T47D (cell line): ENCODE measurements around the gene EHF.
"Not testable (repeated sequence)": the region's sequence is repeated elsewhere in the genome, so short reads cannot be mapped to it uniquely, and the experiment has no call there.

ENCODE experiments used
- DNase-seq, 2 experiments: peaks; one replicate each; pipeline versions ENCODE4 v3.0.0 to v3.0.0-alpha.2; 2011 to 2012; ENCODE audit warnings: low read depth in 1 of 2, low spot score in 1 of 2
- JUND ChIP-seq: IDR thresholded peaks from 2 replicates; pipeline ENCODE4 v1.6.1; 2012; ENCODE audit warnings: low read depth
- in situ Hi-C: cut with HindIII; loops from 2 replicates; pipeline ENCODE4 v1.10.0; 2016; ENCODE audit warnings: low sequenced_read_pairs, low pct_unique_long_range_greater_than_20kb

The EHF gene

DNA sequence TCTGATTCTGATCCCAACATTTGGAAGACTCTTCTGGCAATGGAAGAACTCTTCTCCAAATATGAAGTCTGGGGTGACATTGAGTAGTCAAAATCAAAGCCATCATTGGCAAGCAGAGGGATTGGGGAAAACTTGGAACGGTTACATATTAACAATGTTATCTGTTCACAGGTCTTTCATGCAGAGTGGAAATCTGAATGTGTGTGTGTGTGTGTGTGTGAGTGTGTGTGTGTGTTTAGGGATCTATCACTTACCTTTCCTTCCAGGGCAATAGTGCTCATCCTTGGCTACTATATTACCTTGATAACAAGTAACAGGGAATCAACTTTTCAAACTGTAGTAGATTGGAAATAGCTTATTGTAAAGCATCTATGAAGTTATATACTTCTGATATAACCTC, 55.3 kb downstream of the EHF start:
- in situ Hi-C loops: no loop called here
- TF ChIP-seq JUND: no peak
- DNase-seq: no peak

DNA sequence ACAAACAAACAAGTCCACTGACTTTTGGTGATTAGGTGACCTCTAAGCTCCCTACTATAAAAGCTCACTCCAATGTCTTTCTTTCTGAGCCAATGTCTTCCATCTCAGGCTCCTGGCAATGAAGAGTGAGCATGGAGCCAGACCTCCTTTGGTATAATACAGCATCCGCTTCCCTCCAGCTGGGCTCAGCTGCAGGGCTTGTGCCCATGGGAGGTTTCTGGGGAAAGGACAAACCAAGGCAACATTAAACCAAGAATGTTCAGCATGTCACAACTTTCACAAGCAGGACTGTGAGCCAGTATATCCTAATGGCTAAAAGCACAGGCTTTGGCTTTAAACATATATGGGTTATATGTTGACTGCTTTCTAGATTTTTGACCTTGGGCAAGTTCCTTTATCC, 58.8 kb downstream of the EHF start:
- DNase-seq: no peak
- no peak for TF ChIP-seq JUND
- in situ Hi-C loops: no loop called here

DNA sequence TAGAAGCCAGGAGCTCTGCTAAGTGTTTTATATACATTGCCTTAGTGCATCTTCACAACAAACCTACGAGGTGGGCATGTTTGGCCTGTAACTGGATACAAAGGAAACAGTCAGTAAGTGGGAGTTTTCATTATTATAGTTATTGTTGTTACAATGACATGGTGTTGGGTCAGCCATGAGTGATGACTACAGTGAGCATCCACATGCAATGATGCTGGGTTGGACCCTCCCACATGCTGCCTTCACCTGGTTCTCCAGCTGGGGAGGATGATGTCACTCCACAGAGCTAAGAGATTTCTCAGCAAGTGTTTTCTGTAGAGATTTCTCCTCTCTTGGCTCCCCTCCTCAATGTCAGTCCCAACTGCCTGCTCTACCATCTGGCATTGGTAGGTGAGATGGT, 59.3 kb downstream of the EHF start:
- in situ Hi-C loops: no loop called here
- no peak for DNase-seq
- no peak for TF ChIP-seq JUND

DNA sequence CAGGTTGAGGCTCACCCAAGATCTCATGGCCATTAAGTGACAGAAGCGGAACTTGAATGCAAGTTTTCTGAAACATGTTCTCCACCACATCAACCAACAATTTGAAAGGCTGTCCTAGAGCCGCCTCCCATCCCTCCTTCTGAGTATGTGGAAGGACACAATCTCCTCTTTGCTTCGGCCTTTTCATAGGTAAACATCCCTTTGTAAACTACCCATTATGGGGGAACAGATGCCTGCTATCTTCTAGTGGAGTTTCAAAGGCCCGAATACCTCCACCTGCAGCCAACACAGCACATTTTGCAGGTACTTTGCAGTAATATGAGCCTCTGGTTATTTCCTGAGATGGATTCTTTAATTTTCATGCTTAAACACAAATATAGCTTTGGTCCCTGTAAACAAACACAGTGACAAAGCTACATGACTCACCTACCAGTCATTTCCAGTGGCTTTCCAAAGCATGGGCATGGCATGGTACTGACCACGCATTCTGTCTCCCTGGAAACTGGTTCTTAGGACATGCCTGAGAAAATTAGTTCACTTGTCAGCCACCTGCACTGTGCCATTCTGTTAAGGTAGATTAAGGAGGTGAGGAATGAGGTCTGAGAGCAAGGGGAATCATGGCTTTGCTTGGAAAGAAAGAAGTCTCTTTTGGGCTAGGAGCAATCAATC, 60.2 kb downstream of the EHF start:
- in situ Hi-C loops: no loop called here
- DNase-seq: peak in 1 of 2 experiments; percentile 53
- TF ChIP-seq JUND: no peak

DNA sequence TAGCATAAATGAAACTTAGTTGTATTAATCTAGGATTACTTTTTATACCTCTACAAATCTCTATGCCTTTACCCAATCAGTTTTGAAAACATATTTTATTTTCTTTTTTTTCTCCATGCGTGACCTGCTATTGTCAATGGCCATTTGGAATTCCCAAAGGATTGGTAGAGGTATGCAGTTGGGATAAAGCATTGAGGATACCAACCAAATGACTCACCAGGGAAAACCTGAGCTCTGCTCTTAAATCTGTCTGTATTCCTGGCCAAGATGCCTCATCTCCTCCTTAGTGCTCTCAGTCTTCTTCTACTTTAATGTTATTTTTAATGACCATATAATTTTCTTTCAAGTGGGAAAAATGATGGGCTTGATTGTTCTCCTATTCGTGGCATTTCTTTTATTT, 61.9 kb downstream of the EHF start:
- TF ChIP-seq JUND: no peak
- no peak for DNase-seq
- in situ Hi-C loops: no loop called here

DNA sequence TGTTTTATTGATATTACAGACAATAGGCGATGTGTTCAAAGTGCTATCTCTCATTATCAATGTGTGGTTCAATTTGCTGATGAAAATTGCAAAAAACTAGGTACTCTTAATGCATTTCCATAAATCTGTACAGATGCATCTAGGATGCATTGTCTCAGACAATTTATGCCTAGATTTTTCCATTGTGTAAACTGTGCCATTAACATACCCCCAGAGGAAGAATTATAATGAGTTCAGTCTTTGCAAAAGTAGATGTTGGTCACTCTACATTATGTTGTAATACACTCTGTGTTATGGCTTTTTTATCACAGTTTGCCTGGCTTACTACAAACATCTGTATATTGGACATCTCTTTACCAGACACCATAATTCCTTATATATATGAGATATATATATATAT, 62.5 kb downstream of the EHF start:
- in situ Hi-C loops: no loop called here
- DNase-seq: no peak
- TF ChIP-seq JUND: no peak

DNA sequence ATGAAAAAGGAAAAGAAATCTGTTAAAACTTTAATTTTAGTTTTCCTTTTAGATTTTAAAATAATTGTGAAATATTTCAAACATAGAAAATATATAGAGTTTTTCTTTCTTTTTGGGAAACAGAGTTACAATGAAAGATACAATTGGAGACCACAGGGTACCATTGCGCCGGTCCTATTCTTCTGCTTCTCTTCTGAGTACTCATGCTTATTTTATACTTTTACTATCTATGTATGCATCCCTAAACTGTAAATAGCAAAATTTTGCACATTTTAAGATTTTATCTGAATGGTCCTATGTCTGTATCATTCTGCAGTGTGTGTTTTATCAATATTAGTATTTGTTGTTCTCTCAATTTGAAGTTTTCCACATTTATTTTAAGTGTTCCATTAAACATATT, 65.0 kb downstream of the EHF start:
- TF ChIP-seq JUND: no peak
- DNase-seq: no peak
- in situ Hi-C loops: no loop called here

DNA sequence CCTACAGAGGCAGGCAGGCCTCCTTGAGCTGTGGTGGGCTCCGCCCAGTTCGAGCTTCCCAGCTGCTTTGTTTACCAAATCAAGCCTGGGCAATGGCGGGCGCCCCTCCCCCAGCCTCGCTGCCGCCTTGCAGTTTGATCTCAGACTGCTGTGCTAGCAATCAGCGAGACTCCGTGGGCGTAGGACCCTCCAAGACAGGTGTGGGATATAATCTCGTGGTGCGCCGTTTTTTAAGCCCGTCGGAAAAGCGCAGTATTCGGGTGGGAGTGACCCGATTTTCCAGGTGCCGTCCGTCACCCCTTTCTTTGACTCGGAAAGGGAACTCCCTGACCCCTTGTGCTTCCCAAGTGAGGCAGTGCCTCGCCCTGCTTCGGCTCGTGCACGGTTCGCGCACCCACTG, 71.4 kb downstream of the EHF start:
- in situ Hi-C loops, DNase-seq: not testable (repeated sequence)

DNA sequence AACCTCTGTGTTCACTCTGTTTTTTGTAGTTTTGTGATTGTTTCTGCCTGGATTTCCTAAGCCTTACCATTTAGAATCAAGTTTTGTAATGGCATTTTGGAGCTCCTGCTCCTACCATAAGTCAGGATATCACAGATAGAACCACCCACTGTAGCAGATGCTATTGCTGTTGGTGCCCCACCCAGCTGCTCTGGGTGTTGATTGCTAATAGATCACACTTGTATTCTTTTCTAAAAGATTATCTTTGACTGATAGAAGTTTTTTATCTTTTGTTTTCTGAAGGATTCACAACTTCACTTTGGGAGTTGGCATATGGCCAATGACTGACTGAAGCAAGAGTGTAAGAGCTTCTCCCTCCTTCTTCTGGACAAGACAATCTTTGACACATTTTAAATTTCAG, 76.0 kb downstream of the EHF start:
- in situ Hi-C loops: no loop called here
- DNase-seq: no peak
- TF ChIP-seq JUND: no peak

DNA sequence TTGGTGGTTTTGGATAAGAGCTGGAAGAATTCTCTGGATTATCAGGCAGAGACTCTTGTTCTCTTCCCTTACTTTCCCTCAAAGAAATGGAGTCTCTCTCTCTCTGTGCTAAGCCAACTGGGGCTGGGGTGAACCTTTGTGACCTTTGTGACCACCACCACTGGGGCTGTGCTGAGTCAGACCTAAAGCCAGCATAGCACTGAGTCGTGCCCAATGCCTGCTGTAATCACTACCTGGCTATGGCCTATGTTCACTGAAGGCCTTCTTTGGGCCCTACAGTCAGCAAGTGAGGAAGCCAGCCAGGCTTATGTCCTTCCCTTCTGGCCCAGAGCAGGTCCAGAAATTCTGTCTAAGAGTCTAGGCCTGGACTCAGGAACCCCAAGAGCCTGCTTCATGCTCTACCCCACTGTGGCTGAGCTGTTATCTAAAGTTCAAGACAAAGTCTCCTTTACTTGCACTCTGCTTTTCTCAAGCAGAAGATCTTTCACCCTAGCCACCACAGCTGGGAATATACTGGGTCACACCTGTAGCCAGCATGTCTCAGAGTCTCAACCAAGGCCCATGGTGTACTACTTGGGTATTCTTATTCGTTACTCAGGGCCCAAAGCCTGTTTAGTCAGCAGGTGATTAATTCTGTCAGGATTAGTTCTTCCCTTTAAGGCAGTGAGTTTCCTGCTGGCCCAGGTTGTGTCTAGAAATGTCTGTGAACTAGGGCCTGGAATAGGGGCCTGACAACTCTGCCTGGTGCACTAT, 86.0 kb downstream of the EHF start:
- TF ChIP-seq JUND: no peak
- in situ Hi-C loops: no loop called here
- no peak for DNase-seq

DNA sequence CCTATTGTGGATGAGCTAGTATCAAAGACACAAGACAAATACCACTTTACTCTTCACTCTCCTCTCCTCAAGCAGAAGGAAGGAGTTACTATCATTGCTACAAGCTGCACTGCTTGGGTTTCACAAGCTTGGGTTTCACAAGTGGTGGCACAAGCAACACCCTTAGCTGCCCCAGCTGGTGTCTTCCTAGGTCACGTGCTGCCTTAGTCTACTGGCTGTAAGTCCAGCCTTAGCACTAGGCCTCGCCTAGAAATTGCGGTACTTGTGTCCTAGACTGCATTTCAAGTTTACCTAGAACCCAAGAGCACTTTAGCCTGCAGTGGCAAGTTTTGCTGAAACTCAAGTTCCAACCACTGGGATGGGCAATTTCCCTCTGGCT, 86.6 kb downstream of the EHF start:
- in situ Hi-C loops: no loop called here
- DNase-seq: no peak
- TF ChIP-seq JUND: no peak
